Common myeloid progenitor, CD34-positive (primary cell): ENCODE measurements around the gene URB2.

ENCODE experiments used
- CTCF ChIA-PET: fragments of 350-600 bp; sonication (Branson Sonifier 250); formaldehyde crosslinking; loops from one replicate; lab custom pipeline; 2021; ENCODE audit warnings: antibody characterized with exemption; lab: Charles Lee
- POLR2A ChIA-PET: fragments of 350-600 bp; sonication (Branson Sonifier 250); formaldehyde crosslinking; loops from one replicate; lab custom pipeline; 2021; ENCODE audit warnings: antibody characterized with exemption; lab: Charles Lee
- DNase-seq, 3 donors: peaks; one replicate each; pipeline versions ENCODE4 v3.0.0 to v3.0.0-alpha.2; 2013
- H3K27ac ChIP-seq, 2 experiments: 1 replicate in 1 of 2; 2 replicates in 1 of 2; pipeline ENCODE4 v1.7.0; 2013; ENCODE audit warnings: inconsistent platforms in 2 of 2, low read length in 2 of 2, mild to moderate bottlenecking in 2 of 2, low read depth in 1 of 2, moderate library complexity in 1 of 2; ENCODE audit not compliant: severe bottlenecking in 2 of 2, insufficient read depth in 1 of 2, poor library complexity in 1 of 2
- H3K27me3 ChIP-seq, 5 experiments: replicated peaks in 2 of 5; 1 replicate in 3 of 5; 2 replicates in 2 of 5; pipeline versions ENCODE4 v1.6.1 to v1.7.0; 2013; ENCODE audit warnings: low read length in 4 of 5, mild to moderate bottlenecking in 2 of 5, moderate library complexity in 2 of 5, inconsistent platforms in 1 of 5; ENCODE audit not compliant: insufficient read depth in 5 of 5, control insufficient read depth in 4 of 5
- H3K36me3 ChIP-seq, 4 experiments: 1 replicate in 2 of 4; 2 replicates in 2 of 4; pipeline versions ENCODE4 v1.6.1 to v1.7.0; 2013; ENCODE audit warnings: low read length in 3 of 4, control low read depth in 1 of 4, mild to moderate bottlenecking in 1 of 4; ENCODE audit not compliant: control insufficient read depth in 4 of 4, insufficient read depth in 4 of 4
- H3K4me1 ChIP-seq, 4 experiments: 1 replicate in 3 of 4; 2 replicates in 1 of 4; pipeline versions ENCODE4 v1.6.1 to v1.7.1; 2013; ENCODE audit warnings: low read length in 3 of 4, mild to moderate bottlenecking in 3 of 4, control low read depth in 1 of 4, inconsistent platforms in 1 of 4, moderate library complexity in 1 of 4; ENCODE audit not compliant: control insufficient read depth in 4 of 4, insufficient read depth in 4 of 4; ENCODE audit errors: control extremely low read depth in 1 of 4
- H3K4me3 ChIP-seq, 7 experiments: 1 replicate in 4 of 7; 2 replicates in 3 of 7; pipeline versions ENCODE4 v1.5.1 to v1.7.0; 2013; ENCODE audit warnings: mild to moderate bottlenecking in 7 of 7, low read length in 6 of 7, moderate library complexity in 6 of 7, inconsistent platforms in 2 of 7, low read depth in 2 of 7, control low read depth in 1 of 7; ENCODE audit not compliant: insufficient read depth in 4 of 7, control insufficient read depth in 1 of 7; ENCODE audit errors: extremely low read depth in 1 of 7
- H3K9me3 ChIP-seq, 5 experiments: 1 replicate in 4 of 5; 2 replicates in 1 of 5; pipeline versions ENCODE4 v1.6.1 to v1.7.1; 2013; ENCODE audit warnings: low read length in 4 of 5, mild to moderate bottlenecking in 2 of 5, inconsistent platforms in 1 of 5, low read depth in 1 of 5, moderate library complexity in 1 of 5; ENCODE audit not compliant: control insufficient read depth in 4 of 5, insufficient read depth in 2 of 5; ENCODE audit errors: control extremely low read depth in 1 of 5
- WGBS: methylation state at CpG from one replicate; pipeline ENCODE4 v1.1.5; 2013; ENCODE audit not compliant: insufficient coverage; 5-methylcytosine and 5-hydroxymethylcytosine counted together

URB2 gene

DNA sequence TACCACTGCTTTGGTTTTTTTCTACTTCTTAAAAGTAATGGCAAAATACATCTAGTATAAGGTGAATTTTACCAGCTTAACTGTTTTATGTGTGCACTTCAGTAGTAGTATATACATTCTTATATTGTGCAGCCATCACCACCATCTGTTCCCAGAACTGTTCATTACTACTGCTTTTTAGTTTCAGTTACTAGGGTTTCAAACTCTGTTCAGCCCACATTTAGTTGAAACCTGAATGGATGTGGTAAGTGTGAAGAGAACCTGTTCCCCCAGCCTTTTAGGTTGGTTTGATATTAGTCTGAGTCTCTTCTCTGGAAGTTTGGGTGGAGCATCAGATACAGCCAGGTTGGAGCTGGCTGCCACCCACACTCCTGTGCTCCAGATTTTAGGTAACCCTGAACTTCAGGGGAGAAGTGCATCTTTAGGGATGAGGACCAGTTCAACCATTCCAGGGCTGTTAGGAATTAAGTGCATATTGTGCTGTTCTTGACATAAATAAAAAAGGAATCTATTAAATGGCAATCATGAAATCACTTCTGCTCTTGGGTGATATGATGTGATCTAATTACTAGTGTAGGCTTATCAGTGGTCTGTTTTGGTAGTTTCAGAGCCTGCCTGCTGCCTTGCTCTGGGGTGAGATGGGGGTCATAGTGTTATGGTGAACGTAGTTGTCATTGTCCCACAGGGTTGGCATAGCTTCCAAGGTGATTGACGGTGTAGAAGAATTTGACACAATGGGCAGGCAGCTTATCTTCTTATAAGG lies 32.1 kb downstream of the URB2 start:
- Histone ChIP-seq H3K27me3 (no peaks in the 10 kb centered on the region), H3K36me3 (peaks cover 19 to 66% (median 40%) of the 10 kb centered on the region in 4 experiments), H3K4me3 (no peak overlapping the region), H3K27ac (no peak overlapping the region), H3K9me3 (no peaks in the 10 kb centered on the region), H3K4me1 (peaks cover 0 to 5% (median 0%) of the 10 kb centered on the region in 4 experiments)
- DNase-seq: no peak
- WGBS: no CpG with 5 or more reads among the region's 2 CpGs
- CTCF ChIA-PET: interaction anchor here (0.8 to 10.8 kb wide), 3 partner anchors 25 to 650 kb away, joined by 3 to 142 read pairs (median 3); no protein-coding TSS in a partner anchor
- POLR2A ChIA-PET: no interaction called here

GRCh38 chr1:229661022-229661877 lies 35.2 kb downstream of the URB2 start:
- ChIA-PET CTCF (interaction anchor here (0.6 to 10.8 kb wide), 19 partner anchors 9 to 767 kb away, joined by 3 to 142 read pairs (median 4); no protein-coding TSS in a partner anchor), POLR2A (no interaction called here)
- no peaks in the 10 kb centered on the region for H3K27me3 ChIP-seq
- peaks cover 5 to 48% (median 23%) of the 10 kb centered on the region in 4 experiments for H3K36me3 ChIP-seq
- H3K4me3 ChIP-seq: no peak overlapping the region
- no peaks in the 10 kb centered on the region for H3K9me3 ChIP-seq
- DNase-seq: peak; percentile 69 to 80 (median 78)
- H3K27ac ChIP-seq: no peak overlapping the region
- peaks cover 0 to 5% (median 0%) of the 10 kb centered on the region in 4 experiments for H3K4me1 ChIP-seq
- 69% methylated on average over 14 of the region's 19 CpGs for WGBS

DNA sequence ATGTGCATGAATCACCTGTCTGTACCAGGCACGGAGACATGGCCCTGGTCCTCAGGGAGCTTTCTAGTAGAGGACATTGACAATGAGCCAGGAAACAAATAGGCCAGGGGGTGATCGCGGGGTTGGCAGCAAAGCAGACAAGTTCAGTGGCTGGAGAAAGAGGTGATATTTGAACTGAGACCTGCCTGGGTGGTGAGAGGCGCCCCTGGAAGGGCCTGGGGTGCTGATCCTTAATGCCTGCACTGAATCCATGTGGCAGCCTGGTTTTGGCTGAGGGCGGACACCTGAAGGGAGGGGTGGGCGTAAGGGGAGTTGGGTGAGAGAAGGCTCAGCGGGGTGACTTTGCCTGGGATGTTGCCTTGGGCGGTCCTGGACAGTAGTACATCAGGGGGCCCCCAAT lies 35.9 kb downstream of the URB2 start:
- Histone ChIP-seq H3K4me1 (peaks cover 0 to 5% (median 0%) of the 10 kb centered on the region in 4 experiments), H3K4me3 (no peak overlapping the region), H3K9me3 (no peaks in the 10 kb centered on the region), H3K36me3 (peaks cover 0 to 44% (median 21%) of the 10 kb centered on the region in 4 experiments), H3K27ac (no peak overlapping the region), H3K27me3 (no peaks in the 10 kb centered on the region)
- POLR2A ChIA-PET: no interaction called here
- CTCF ChIA-PET: interaction anchor here (0.8 to 10.8 kb wide), 17 partner anchors 9 to 646 kb away, joined by 3 to 142 read pairs (median 4); no protein-coding TSS in a partner anchor
- no peak for DNase-seq
- 100% methylated on average over 8 of the region's 8 CpGs for whole genome bisulfite sequencing

DNA sequence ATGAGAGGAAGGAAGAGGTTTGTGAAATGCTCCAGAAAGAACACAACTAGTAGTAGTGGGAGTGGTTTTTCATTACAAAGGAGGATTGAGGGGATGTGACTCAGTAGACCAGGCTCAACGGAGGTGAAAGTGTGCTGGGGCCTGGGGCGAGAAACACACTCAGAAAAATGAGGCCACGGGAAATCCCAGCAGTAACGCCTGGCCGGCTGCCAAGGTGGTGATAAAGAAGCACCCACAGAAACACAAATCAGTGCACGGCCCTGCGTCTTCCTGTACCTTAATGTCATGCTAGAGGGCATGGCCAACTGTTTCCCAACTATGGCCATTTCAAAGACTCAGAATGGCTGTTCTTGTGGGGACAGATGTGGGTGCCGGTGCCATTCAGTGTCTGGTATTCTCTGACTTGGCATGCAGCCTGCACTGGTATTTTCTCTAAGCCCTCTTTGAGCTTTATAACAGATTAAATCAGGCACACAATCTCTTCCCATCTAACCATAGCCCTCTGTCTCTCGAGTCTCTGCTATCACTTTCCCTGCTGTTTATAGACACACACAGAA lies 38.2 kb downstream of the URB2 start:
- DNase-seq: peak in 1 of 3 donors; percentile 5
- no peaks in the 10 kb centered on the region for H3K27me3 ChIP-seq
- no peaks in the 10 kb centered on the region for H3K9me3 ChIP-seq
- peaks cover 0 to 5% (median 0%) of the 10 kb centered on the region in 4 experiments for H3K4me1 ChIP-seq
- H3K4me3 ChIP-seq: no peak overlapping the region
- peaks cover 0 to 25% (median 10%) of the 10 kb centered on the region in 4 experiments for H3K36me3 ChIP-seq
- H3K27ac ChIP-seq: no peak overlapping the region
- ChIA-PET POLR2A (no interaction called here), CTCF (interaction anchor here (0.6 to 10.8 kb wide), 2 partner anchors 606 to 644 kb away, joined by 4 to 142 read pairs; no protein-coding TSS in a partner anchor)
- WGBS: 77% methylated on average over 9 of the region's 9 CpGs

DNA sequence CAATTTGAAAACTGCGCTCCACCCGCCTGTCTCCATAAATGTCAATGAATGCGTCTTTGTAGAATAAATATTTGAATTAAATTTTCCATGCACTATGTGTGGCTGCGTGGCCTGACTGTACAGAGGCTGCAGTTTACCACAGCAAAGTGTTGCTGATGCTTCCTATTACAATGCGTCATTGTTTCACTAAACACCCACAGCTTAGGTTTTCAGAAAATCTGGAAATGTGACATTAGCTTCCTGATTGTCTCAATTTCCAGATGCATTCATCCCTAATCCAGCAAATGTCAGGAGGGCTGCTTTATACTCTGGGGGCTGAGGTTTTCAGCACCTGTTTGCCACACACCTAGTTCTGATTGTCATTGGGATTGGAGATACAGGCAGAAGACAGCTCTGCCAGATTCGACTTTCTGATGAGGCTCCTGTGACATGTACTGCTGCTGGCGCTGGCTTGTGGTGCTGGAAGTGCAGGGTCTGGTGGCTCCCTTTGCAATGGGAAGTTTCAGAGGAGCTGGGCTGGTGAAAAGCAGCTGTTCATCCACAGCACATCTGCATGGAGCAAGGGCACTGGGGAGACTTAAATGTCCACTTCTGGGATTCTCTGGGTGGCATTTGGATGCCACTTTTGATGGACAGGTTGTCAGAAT lies 40.0 kb downstream of the URB2 start:
- H3K27me3 ChIP-seq: no peaks in the 10 kb centered on the region
- 96% methylated on average over 7 of the region's 7 CpGs for WGBS
- H3K9me3 ChIP-seq: no peaks in the 10 kb centered on the region
- peaks cover 0 to 18% (median 2%) of the 10 kb centered on the region in 4 experiments for H3K36me3 ChIP-seq
- no peak overlapping the region for H3K4me3 ChIP-seq
- H3K27ac ChIP-seq: no peak overlapping the region
- ChIA-PET POLR2A (interaction anchor here (0.6 kb wide), 1 partner anchor 636 kb away, joined by 3 read pairs; no protein-coding TSS in a partner anchor), CTCF (interaction anchor here (1.0 to 2.0 kb wide), 3 partner anchors 23 to 646 kb away, joined by 3 to 9 read pairs (median 5); no protein-coding TSS in a partner anchor)
- peaks cover 0 to 5% (median 0%) of the 10 kb centered on the region in 4 experiments for H3K4me1 ChIP-seq
- DNase-seq: no peak

GRCh38 chr1:229666585-229666984 lies 40.5 kb downstream of the URB2 start:
- ChIA-PET CTCF (interaction anchor here (1.0 to 2.0 kb wide), 3 partner anchors 23 to 645 kb away, joined by 3 to 9 read pairs (median 5); no protein-coding TSS in a partner anchor), POLR2A (interaction anchor here (0.6 kb wide), 1 partner anchor 636 kb away, joined by 3 read pairs; no protein-coding TSS in a partner anchor)
- no peaks in the 10 kb centered on the region for H3K27me3 ChIP-seq
- no peak overlapping the region for H3K27ac ChIP-seq
- peaks cover 0 to 14% (median under 1%) of the 10 kb centered on the region in 4 experiments for H3K36me3 ChIP-seq
- H3K4me1 ChIP-seq: peaks cover 0 to 1% (median 0%) of the 10 kb centered on the region in 4 experiments
- no peak for DNase-seq
- H3K9me3 ChIP-seq: no peaks in the 10 kb centered on the region
- 98% methylated on average over 4 of the region's 4 CpGs for WGBS
- no peak overlapping the region for H3K4me3 ChIP-seq
